HG02943 (cell line): Measurements from ENCODE around the gene STK32A.

Experiments
- ATAC-seq: cut with Tn5 transposase; IDR thresholded peaks from one replicate; pipeline ENCODE4 v1.9.1; 2021; ENCODE audit warnings: mild to moderate bottlenecking, low read depth, moderate library complexity; ENCODE audit not compliant: unreplicated experiment

Gene STK32A

DNA sequence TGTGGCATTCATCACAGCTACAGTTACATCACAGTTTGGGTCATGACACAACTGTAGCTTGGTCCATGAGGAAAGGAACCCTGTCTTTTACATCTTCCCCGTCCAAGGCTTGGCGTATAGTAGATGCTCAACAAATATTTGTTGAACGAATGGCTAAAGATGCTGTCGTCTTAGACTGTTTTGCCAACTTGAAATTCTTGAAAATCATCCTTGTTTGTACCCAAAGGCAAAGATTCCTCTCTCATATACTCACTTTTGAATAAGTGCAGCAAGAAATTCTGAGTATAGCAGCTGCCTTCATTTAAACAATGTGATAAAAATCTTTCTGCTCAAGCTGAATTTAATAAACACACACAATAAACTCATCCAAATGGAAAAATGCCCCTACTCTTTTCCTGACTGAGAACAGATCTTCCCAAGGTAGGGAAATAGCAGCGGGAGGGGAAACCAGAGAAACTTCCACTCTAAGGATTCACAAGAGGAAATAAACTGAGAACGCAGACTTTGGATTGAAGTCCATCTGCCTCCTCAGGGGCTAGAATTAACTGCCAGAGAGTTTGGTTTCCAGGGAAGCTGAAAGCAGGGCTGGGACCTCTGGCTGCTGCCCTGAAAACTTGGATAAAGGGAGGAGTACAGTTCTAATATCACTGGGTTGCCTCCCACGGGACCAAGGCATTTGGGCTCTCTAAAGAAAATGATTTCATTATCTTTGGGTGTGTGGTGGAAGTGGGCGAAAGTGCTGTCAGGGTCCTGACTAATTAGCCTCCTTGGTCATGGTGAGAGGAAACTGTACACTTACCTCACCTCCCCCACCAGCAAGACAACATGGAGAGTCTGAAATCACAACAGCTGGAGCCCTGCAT is 175.9 kb downstream of the STK32A start:
- no peak for ATAC-seq

DNA sequence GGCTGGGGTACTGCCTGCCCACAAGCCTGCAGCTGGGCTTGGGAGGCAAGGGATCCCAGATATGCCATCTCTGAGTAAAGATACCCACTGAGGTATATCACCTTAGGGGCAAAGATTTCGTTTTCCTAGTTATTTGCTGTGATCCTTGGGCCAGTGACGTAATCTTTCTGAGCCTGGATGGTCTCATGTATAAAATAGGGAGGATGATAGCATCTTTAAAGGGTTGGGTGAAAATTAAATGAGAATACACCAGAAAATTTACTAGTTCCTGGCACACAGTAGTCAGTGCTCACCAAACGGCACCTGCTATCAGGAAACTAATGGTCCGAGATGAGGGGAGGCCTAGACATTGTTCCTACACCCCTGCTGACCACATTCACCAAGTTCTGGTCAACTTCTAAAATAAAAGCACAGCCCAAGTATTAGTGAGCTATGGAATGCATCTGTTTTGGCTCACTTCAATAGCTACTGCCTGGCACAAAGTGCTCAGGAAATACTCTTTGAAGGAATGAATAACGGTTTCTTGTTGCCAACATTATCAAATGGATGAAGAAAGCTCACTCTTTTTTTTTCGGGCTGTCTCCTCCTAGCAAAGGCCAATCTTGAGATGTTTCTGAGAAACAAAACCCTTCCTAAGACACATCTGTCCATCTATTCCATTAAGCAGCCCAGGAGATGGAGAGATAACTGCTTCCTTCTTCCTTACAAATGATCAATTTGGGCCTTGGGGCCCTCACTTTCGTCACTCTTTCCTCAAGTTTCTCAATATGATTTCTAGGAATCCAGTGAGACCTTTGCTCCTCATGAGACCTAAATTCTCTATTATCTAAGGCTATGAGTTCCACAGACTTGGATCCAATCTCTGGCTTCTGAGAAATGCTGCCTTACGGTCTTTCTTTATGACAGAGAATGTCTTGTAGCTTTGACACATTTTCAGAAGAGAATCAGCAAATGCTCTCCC is 176.8 kb downstream of the STK32A start:
- no peak for ATAC-seq

DNA sequence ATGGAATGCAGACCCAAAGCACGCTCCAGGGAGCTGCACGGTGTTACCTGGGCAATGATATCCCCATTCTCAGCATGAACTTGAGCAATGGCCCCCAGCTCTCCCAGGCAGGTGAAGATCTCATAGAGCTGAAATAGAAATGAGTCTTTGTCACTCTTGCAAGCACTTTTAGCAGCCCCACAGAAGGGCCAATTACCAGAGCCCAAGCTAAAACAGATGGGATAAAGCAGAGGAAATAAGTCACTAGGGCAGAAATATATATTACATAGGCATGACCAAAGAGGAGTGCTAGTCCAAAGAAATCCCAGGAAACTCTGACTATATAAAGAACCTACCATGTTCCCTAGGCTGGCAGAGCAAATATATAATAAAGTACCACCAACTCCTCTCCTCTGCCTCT is 177.7 kb downstream of the STK32A start:
- no peak for ATAC-seq

DNA sequence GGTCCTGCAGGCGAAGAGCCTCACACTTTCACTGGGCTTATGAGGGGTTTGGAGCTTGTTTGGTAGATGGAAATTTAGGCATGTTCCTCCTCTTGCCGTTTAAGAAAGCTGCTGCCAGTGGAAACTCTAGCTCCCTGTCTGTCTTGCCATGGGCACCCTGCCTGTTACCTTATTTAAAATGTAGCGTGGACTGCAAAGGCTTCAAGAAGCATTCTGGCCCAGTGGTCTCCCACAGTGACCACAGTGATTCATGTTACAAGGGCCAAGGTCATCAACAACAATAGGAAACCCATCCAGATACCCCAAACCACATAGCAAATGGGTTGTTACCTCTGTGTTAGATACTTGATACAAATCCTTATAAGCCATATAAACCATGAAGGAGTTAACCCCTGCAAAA is 178.4 kb downstream of the STK32A start:
- no peak for ATAC-seq

DNA sequence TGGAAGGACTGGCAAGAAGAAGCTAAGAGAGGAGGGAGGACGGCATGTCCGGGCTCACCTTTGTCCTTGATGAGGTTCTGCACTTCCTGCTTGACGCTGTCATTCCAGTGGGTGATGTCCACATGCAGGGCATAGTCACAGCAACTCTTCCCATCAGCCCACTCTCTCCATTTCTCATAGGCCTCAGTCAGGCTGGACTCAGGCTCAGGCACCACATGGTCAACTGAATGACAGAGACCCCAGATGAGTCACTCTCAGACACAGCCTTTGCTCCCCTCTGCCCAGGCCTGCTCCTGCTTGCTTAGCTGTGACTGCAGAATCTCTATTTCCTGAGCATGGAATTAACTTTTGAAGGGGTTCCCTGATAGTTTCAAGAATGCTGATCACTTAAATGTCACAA is 180.8 kb downstream of the STK32A start:
- ATAC-seq: no peak

DNA sequence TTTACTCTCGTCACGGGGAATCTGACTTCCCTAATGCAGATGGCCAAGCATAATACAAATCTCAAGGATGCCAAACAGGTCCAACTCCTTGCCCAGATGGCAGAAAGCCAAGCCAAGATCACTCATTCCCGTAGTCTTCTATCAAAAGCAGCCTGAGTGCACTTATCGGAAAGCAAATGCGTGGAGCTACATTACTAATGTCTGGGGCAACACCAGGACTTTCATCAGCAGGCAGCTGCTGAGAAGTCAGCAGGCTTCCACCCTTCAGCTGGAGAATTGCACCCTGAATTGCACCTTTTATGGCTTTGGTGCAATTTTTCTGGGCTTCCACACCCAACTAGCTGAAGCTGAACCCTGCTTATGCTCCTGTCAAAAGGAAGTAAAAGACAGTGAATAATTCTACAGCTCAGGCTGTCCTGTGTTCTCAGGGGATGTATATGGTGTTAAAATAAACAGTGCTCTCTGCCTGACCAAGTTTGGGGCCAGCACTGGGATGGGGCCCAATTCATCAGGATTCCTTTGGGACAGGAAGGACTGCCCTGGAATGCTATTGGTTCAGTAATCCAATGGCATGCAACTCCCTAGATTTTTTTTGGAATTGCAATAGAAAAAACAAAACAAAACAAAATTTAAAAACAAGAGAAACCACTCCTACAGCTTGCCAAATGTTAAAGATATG is 182.4 kb downstream of the STK32A start:
- ATAC-seq: no peak

DNA sequence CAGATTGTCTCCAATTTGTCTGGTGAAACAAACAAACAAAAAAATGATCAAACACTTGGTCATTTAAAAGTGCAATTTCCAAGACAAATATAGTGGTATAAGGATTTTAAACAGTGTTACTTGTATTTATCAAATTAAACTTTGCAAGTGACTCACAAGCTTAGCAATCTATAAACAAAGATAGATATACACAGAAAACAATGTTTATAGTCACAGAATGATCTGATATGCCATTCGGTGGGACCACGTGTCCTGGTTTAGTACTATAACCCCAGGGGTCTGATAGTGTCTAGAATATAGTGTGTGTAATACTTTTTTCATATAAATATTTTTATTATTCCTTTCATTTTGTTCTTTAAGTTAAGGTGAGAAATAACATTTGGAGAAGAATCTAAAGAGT is 183.8 kb downstream of the STK32A start:
- ATAC-seq: no peak

DNA sequence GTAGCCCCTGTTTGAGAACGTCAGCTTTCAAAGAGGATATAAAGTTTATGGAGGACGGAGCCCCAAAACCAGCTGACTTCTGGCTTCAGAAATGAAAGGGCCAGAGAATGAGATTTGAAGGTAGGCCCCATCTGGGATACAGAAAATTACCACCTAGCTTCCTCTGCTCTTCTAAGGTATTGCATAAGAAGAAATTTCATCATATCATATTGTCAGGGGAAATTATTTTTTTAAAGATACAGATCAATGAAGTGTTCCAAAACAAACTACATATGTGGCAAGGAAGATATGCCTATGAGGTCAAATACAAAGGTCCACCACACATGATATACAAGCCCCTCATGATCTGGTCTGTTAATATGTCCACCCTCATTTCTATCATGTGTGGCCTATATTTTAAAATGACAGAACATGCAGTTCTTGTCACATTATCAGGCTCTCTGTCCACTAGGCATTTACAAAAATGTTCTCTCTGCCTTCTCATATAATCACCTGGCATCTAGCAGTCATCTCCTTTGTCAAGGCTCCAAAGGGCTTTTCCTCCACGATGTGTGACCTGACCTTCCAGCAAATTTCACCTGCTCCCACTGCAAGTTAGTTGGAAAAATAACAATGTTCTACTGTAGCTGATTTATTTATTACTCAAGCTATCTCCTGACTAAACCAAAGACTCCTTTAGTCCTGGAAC is 192.0 kb downstream of the STK32A start:
- no peak for ATAC-seq

DNA sequence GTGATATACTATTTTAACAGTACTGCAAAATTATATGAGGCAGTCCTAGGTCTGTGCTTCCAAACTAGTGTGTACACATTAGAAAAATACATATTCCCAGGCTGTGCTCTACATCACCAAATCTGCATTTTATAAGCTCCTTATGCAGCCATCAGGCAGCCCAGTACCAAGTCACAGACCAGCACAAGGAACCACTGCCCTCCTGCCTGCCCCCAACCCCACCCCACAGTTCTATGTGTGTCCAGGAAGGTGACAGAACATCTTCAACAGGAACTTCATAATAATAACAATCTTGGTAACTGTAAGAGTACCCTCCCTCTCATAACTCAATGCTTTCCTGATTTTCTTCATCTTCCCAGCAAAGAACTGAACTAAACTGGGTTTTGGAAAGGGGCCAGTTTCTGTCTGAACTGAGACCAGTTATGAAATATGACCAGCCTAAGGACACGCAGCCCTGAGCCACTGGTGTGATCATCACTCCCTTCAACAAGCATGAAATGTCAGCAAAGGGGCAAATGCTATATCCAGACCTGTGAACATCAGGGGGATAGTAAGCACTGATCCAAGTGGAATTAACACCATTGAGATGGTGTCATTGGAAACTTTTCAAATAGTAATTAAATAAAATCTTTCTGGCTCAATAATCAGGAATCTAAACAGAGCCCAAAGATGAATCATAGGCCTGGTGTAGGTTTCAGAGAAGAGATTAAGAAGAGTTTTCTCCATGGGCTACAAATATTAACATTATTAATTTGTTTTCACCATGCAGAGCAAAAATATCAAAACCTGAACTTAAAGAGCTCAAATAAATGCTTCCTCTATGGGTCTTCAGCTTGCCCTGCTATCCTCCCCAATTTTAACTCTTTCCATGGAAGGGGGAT is 192.9 kb downstream of the STK32A start:
- no peak for ATAC-seq

DNA sequence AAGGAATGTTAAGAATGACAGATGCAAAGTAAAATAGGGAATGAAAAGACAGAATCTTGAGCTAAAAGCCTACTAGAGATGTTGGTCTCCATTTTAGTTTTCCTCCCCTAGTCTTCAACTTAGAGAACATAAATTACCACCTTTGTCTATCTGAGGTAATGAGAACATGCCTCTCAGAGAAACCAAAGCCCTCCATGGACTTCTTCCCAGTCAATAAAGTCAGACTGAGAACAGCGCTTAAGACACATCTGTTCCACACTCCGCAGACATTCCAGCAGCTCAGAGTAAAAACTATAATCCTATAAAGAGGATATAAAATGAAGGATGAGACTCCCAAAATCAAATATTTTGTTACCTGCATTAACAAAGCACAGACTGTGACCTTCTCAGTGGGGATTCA is 195.8 kb downstream of the STK32A start:
- ATAC-seq: no peak

DNA sequence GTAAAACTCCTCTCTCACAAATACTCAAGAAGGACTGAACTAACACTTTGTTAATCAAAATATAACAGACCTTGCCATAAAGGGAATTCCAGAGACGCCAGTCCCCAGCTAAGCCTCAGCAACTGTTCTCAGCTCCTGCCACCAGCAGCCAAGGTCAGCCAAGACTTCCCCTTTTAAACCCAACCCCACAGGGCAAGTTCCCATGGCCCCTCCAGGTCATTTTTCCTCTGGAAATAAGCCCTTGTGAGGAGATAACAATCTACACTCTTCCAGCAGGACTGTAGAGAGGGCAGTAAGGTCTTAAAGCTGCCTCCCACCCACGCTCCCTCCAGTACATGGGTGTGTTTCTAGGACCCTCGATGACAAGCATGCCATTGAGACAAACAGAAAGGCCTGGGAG is 196.8 kb downstream of the STK32A start:
- ATAC-seq: no peak

DNA sequence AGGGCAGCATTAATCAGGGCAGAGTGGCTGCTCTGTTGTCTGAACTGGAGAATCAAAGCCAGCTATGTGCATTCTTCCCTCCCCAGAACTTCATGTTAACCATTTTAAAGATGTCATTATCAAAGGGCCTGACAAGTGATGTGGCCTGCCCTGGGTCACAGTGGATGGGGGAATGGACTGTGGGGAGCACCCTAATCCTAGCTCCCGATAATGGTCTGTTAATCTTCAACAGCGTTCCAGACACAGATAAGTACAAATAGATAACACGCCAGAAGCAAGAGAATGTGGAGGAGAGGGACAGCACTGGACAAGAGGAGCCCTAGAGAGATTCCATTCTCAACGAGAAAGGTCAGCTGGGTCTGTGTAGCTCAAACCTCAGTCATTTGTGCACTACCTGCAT is 197.5 kb downstream of the STK32A start:
- ATAC-seq: no peak

DNA sequence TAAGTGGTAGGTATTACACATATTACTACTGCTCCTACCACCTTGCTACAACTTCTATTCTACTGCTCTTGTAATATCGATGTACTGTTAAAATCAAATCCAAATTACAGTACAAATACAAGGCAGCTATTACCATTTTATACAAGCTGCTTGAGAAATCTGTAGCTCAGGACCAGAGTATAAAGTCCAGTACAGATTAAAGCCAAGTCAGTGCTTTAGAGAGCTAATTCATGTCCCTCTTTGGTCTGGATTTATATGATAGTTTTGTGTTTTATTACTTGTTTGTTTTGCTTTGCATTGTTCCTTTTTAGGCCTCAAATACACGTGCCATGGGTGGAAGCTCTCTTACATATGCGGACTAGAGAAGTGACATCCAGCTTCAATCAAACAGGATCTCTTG is 199.2 kb downstream of the STK32A start:
- no peak for ATAC-seq

DNA sequence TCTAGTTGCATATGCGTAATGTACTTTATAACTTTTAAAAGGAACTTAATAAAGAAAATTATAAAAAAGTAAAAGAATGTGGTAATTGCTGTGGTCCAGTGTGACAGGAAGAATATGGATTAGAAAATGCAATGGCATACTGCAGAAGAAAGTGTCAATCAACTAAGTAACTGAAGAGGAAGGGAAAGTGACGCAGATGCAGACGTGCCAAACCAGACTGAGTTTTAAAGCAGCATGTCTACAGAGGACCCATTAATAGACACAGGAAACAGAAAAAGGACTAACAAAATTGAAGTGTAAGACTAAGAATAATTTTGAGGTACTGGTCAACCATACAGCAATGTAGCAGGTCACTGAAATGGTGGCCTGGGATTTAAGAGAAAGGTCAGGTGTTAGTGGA is 201.8 kb downstream of the STK32A start:
- no peak for ATAC-seq

DNA sequence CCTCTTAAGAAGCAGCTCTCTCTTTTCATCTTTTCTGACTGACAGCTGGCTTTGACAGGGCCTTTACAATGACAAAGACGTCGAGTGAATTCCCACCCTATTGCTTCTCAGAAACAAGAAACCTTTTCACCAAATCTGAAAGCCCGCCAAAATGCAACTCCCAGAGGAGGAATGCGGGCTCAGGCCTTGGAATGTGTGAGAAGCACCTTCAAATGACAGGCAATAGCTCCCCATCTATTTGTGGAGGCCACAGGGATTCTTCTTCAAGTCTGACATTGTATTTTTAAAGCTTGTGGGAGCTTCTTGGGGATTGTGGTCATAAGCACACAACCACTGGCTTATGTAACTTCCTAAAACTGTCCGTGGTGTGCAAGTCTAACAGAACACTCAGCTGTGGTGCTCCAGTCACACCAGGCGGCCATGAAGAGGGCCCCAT is 202.4 kb downstream of the STK32A start:
- ATAC-seq: no peak
